Stimulated activated naive CD4-positive, alpha-beta T cell (primary cell): ENCODE measurements around the gene MERTK.
"Not testable (repeated sequence)": the region's sequence is repeated elsewhere in the genome, so short reads cannot be mapped to it uniquely, and the experiment has no call there.

ENCODE experiments used
- DNase-seq, 6 experiments: peaks; one replicate each; lab custom pipeline; 2025; lab: John Stamatoyannopoulos, UW

The MERTK gene

DNA sequence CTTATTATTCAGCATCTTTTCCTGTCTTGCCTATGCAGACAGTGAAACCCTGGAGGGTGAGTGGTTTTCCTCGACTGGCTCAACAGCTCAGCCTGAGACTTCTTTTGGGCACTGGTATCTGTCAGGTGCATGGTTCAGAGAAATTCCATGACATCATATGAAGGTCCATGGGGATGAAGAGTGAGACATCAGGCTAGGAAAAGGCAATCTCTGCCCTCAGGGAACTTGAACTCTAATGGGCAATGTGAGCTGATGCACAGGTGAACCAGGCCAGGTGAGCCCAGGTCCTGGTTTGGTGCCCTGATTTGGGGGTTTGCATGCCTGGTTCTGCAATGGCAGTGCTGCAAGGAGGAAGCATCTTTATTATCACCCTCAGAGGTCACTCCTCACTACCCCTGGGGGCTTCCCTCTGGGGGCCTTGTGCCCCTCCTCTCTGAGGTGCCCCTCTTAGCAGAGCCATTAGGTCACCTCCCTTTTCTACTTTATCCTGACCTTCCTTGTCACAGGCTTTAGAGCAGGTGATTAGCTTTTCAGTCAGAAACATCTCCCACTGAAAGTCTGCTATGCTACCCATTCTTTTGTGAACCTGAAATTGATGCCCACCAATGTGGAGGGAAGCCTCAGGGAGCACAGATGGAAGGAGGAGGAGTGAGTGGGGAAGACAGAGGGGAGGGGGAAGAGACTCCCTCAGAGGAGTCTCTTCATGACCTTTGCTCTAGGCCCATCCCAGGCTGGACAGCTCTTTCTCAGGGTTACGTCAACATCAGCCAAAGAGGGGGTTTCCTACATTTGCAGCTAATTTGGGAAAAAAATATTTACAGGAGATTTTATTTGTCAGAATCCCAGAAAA, 47.3 kb downstream of the MERTK start:
- DNase-seq = no peak

DNA sequence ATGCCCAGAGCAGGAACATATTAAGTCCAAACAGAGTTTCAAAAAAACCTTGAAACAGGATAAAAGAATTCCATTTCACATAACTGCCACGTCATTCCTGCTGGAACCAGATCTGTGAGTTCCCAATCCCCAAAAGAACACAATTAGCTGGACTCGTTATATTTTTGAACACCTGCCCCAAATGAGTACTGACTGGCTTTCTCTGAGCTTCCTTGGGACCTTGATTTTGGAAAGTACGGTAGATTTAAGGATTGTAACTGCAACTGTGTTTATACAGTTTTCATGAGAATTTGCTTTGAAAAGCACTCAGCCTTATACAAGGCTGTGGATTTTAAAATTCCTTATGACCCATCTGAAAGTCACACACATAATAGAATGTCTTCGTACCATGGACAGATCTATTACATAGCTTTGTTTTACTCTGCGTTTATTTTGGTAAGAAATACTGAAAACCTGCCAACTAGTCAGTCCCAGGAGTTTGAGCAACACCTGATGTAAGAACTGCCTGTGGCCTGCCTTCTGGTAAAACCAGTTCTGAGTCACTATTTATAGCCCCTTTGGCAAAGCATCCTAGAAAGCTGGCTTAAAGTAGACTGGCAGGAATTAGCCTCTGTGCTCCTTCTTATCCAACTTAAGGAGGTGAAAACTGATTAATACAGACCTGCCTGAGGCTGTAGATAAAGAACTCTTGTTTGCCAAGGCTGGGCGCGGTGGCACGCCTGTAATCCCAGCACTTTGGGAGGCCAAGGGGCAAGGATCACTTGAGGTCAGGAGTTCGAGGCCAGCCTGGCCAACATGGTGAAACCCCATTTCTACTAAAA, 48.1 kb downstream of the MERTK start:
- no peak for DNase-seq

DNA sequence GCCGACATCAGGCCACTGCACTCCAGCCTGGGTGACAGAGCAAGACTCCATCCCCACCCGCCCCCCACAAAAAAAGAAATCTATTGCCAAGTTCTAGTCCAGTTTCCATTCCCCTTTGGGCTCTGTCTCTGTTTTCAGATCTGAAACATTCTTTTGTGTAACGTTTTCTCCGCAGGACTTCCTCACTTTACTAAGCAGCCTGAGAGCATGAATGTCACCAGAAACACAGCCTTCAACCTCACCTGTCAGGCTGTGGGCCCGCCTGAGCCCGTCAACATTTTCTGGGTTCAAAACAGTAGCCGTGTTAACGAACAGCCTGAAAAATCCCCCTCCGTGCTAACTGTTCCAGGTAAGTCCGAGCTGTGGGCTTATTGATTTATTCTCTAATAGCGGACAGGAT, 48.8 kb downstream of the MERTK start:
- DNase-seq = no peak

DNA sequence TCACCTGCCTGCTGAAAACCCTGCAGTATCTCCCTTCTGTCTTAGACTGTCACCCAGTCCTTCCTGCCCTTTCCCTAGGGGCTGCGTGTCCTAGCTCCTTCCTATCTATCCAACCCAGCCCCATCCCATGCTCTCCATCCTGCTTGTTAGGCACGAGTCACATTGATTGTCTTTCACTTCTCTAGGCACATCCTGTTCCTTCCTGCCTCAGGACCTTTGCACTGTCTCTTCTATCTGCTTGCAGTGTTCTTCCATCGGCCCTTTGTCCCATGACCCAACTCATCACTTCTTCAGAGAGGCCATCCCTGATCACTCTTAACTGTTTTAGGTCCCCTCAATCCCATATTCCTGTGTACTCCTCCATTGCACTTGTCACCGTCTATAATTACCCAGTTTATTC, 50.4 kb downstream of the MERTK start:
- no peak for DNase-seq

DNA sequence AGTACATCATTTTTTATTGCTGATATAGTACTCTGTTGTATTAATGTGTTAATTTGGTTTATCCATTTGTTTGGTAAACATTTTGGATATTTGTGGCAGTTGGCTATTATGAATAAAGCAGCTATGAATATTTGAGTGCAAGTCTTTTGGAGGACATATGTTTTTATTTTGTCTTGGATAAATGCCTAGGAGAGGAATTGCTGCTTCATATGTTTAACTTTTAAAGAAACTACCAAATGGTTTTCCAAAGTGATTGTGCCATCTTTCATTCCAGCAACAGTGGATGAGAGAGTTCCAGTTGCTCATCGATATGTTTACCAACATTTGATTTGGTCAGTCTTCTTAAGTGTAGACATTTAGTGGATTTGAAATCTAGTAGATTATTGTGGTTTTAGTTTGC, 51.8 kb downstream of the MERTK start:
- no peak for DNase-seq

DNA sequence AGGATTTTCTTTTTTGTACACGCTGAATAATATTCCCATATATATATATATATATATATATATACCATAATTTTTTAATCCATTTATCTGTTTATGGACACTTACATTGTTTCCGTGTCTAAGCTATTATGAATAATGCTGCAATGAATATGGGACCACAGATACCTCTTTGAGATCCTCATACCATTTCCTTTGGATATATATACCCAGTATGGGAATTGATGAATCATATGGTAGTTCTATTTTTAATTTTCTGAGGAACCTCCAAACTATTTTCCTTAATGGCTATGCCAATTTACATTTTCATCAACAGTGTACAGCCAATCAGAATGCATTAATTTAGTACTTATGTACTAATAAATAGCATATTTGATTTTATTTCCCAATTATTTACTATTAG, 53.1 kb downstream of the MERTK start:
- DNase-seq = no peak

DNA sequence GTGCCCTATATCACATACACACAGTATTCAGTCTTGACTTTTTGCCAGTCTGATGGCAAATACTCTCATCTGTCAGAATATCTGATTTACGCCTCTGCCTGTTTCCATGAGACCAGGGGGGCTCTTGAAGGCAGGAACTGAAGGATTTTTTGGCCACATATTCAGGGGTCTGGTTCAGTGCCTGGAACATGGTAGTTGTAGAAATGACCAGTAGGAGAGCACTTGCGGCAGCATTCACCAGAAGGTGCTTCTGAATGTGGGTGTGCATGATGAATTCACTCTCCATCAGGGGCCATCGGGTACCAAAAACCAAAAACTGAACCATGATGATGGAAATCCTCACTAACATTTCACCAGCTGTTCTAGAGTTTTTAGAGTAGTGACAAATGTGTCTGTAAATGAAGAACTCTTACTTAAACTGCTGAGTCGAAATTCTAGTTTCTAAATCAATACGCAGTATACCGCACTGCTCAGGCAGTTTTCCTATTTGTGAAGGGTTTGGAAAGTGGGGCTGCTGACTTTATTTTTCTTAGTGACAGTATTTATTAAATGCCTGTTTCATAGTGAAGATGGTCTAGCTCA, 54.6 kb downstream of the MERTK start:
- DNase-seq = no peak

DNA sequence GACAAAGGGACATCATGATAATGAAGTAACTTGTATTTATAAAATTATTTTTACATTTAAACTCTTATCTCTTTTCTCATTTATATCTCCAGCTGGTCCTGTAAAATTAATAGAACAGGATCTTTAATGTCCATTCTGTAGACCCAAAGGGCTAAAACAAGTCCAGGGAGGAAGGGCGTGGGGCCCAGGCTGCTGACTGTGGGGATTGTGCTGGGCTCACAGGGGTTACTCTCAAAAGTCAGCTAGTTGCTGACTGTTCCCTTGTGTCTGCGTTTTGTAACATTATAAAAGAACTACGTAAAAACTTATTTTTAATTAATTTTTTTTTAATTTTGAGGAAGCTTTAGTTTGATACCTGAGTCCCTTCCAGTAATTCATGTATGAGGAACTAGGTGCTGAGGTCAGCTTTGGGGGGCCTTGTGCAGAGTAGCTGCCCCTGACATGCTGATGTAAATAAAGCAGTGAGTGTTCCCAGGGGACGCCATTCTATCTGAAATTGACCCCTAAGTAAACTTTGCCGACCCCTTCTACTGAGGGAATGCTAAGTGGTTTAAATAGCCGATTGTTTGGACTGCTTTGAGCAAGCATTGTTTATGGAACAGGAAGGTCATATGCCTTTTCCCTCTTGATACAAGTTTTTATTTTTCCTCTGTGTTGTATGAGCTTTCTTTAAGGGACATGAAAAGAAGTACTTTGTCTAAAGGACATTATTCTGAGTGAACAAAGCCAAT, 56.4 kb downstream of the MERTK start:
- no peak for DNase-seq

DNA sequence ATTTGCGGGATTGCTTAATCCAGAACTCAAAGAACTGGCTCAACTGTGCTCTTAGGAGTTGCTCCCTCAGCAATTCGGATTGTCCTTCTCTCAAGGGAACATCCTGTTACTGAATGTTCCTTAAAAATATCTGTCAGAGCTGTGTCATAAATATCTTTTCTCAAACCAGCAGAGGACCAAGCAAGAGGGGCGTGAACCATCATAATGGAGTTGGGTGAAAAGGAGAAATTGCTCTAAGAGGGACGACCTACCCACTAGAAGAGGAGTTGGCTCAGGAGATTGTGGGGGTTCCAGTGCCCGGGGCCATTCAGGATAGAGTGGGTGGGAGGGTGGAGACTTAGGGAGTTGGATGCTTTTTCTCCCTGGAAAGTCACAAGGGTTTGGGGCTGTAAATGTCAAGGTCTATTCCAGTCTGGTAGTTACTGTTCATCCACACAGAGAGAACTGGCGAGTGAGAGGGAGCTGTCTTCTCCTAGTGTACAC, 59.5 kb downstream of the MERTK start:
- no peak for DNase-seq

DNA sequence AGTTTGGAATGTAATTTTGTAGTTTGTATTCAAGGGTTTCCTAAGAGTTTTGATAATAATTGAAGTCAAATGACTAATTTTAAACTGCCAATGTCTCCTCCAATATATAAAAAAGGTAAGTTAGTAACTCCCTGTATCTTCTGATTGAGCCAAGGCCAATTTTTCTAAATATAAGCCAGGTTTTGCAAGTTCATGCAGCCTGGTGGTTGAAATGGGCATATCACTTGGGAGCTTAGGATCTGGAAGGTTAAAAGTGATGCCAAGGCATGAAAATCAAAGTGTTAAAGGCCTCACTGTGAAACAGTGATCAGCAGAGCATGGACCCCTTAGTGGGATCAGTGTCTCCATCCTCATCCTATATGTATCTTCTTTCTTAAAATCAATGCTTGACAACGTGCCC, 60.5 kb downstream of the MERTK start:
- DNase-seq = no peak

DNA sequence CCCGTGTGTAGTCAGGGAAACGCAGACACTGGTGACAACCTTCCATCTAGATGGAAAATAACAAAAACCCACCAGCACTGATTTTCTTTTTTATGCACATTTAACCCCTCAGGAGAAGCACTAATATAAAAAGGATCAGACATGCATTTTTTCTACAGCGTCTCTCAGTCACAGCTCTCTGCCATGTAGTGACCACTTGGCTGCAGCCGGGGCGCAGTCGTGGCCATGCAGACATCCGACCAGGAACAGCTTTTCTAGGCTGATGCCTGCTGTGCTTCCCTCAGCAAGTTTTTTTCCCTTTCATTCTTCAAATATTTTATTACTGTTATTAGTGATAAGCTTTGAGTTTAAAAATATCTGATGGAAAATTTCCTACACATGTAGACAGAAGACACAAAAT, 63.3 kb downstream of the MERTK start:
- DNase-seq = no peak

DNA sequence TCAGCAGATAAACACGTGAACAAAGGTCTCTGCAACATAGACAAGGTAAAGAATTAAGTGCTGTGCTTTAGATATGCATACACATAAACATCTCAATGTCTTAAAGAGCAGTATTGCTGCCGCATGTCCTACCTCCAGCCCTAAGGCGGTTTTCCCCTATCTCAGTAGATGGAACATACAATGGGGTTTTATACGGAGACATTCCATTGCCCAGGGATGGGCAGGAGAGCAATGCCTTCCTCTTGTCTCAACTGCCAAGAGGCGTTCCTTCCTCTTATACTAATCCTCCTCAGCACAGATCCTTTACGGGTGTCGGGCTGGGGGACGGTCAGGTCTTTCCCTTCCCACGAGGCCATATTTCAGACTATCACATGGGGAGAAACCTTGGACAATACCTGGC, 64.7 kb downstream of the MERTK start:
- DNase-seq = not testable (repeated sequence)

DNA sequence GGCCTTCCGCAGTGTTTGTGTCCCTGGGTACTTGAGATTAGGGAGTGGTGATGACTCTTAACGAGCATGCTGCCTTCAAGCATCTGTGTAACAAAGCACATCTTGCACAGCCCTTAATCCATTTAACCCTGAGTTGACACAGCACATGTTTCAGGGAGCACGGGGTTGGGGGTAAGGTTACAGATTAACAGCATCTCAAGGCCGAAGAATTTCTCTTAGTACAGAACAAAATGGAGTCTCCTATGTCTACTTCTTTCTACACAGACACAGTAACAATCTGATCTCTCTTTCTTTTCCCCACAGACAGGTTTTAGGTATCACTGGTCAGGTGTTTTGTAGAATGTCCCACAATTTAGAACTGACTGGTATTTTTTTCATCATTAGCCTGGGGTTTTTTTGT, 65.1 kb downstream of the MERTK start:
- not testable (repeated sequence) for DNase-seq

DNA sequence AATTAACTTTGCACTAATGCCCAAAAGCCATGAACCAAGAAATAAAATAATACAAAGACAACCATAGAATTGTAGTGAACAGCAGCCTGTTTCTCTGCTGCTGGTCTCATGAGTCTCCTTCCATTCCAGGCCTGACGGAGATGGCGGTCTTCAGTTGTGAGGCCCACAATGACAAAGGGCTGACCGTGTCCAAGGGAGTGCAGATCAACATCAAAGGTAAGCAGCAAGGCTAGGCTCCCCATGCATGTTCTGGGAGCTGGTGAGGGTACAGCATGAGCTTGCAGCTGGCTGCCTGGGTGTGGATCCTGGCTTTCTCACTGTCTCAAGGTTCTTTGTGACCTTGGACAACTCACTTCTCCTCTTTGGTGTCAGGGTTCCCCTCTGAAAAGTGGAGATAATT, 66.7 kb downstream of the MERTK start:
- DNase-seq = no peak

DNA sequence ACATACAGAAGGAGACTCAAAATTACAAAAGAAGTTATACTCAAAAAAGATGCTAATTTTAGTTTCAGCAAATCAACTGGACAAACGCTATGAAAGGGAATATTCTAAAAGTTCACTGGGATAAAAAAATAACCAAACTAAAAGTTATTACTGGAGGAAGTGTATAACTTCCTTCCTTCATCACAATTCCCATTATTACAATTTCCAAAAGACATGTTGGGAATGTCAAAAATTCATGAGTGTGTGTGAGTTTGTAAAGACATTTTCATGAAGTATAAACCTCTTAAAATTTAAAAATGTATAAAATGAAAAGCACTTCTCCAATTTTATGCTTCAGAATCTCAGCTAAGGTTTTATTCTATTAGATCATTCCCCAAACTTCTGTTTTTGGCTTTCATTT, 67.8 kb downstream of the MERTK start:
- no peak for DNase-seq

DNA sequence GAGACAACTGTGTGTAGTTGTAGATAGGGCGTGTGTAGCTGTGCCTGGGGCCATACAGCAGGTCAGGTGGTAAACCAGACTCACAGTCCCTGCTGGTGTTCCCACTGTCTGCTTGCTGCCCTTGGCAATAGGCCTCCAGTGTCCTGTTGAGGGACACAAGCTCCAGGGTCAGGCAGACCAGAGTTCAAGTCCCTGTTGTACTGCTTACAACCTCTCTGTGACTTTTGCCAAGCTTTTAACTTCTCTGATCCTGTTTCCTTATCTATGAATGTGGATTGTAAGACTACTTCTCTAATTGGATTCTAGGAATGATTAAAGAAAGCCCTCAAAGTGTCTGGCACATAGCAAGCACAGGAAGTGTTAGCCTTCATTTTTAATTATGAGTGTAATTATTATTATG, 68.6 kb downstream of the MERTK start:
- no peak for DNase-seq

DNA sequence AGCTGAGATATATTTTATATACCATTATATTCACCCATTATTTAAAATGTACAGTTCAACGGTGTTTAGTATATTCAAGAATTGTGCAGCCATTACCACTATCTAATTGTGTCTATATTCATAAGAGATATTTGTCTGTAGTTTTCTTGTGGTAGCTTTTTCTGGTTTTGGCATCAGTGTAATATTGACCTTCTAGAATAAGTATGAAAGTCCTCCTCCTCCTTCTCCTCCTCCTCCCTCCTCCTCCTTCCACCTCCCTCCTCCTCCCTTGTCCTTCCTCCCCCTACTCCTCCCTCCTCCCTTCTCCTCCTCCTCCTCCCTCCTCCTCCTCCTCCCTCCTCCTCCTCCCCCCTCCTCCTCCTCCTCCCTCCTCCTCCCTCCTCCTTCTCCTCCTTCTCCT, 72.0 kb downstream of the MERTK start:
- no peak for DNase-seq

DNA sequence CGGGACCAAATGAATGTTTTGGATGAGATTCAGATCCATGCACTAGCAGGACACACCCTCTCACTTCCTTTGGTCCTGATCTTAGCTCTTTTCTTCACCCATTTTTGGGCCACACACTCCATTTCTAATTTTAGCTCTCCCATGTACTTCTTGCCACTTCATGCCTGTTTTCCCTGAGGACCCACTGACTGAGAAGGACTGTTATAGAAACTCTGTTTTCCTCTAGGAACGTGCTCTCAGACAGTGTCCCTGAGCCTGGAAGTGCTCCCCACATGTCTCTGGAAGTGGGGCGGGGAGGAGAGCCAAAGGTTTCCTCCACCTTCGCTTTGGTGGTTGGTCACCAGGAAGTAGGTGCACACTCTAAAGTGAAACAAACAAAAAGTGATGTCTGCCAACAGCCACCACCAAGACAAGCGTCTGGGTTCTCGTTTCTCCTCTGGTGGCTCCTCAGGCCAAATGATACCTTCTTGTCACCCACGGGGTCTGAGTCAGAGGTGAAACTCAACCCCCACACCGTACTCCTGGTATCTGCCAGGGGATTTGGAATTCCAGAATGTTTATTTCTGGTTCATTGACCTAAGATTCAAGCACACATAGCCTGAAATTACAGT, 74.7 kb downstream of the MERTK start:
- no peak for DNase-seq

DNA sequence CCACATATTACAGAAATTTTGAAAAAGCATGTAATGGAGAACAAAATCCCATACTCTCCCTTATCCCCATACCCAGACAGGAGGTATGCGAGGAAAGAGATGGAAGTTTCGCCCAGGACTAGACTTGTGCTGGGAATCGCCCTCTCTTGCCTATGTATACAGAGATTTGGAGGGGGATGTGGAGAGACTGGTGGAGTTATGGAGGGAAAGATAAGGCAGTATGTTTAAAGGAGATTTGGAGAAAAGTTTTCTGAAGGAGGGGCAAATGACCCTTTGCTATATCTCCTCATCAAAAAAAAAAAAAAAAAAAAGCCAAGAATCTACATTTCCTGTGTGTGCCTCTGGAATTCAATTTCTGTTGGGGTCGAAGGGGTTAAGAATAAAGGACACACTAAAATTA, 75.3 kb downstream of the MERTK start:
- DNase-seq = no peak

DNA sequence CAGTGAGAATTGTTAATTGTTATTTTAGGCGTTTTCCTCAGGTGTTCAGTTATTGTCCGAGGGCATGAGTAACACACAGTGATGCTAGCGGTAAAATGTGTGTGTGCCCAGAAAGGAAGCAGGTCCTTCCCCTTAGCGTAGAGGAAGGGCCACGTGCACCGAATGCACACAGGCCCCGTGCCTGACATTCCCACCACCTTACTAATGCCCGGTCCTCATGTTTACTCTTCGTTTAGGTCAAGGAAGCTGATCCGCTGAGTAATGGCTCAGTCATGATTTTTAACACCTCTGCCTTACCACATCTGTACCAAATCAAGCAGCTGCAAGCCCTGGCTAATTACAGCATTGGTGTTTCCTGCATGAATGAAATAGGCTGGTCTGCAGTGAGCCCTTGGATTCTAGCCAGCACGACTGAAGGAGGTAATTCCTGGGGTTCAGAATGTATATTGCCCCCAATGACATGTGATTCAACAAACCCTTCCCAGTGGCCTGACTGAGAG, 76.7 kb downstream of the MERTK start:
- peak in 1 of 6 experiments; percentile 1 for DNase-seq

DNA sequence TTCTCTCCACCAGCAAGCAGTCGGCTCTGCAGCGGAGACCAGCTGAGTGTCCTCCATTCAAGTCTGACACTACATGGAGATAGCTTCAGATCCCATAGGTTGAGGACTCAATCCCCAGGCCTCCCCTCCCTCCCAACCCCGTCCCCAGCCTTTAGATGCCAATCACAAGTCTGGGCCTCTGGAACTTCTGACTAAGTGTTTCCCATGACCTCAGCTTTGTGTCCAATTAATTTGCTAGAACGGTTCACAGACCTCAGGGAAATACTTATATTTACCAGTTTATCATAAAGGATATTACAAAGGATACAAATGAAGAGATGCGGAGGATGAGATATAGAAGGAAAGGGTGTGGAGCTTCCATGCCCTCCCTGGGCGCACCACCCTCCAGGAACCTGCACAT, 77.4 kb downstream of the MERTK start:
- DNase-seq = no peak

DNA sequence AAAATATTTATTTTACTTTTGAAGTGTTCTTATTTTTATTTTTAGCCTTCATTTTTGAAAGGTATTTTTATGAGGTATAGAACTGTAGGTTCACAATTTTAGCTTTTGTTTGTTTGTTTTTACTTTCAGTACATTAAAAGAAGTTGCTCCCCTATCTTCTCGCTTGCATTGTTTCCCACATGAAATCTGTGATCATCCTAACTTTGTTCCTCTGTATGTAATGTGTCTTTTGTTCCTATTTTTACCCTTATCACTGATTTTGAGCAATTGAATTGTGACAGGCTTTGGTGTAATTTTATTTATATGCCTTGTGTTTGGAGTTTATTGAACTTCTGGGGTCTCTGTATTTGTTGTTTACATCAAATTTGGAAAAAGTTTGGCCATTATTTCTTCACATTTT, 78.8 kb downstream of the MERTK start:
- no peak for DNase-seq
